ENCODE measurements around the gene FOXI3.

DNA sequence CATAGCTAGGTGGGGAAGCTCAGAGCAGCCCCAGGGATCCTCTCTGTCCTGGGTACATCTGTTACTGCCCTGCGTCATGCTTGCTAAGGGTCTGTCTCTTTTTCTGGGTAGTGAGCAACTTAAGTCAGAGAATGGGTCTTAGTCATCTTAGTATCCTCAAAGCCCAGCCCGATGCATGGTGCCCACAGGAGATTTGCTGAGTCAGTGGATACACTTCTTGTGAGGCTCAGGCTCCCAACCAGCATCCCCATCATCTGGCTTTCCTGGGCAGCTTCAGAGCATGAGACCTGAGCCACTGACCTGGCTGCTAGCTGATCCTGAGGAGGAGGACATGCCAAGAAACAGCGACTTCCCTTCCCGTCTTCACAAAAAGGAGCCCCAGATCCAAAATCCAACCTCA is 10.0 kb downstream of the FOXI3 start:
- TF ChIP-seq ZNF114 (CRISPR knock-in tag; IDR thresholded peaks at IDR 0.05) (no peak), POLR2AphosphoS5 (IDR thresholded peaks at IDR 0.05; ENCODE audit: low read depth) (no peak), REST (IDR thresholded peaks at IDR 0.05; ENCODE audit: unreplicated experiment) (no peak), EZH2phosphoT487 (IDR thresholded peaks at IDR 0.05; ENCODE audit: unreplicated experiment) (no peak), EZH2 (IDR thresholded peaks at IDR 0.05; ENCODE audit: low read depth, unreplicated experiment) (no peak), JUNB (IDR thresholded peaks at IDR 0.05; ENCODE audit: unreplicated experiment) (no peak), ZNF331 (CRISPR knock-in tag; IDR thresholded peaks at IDR 0.05; ENCODE audit: low read depth) (no peak), CREB1 (CRISPR knock-in tag; IDR thresholded peaks at IDR 0.05; ENCODE audit: low read depth) (no peak), STAT1 (IDR thresholded peaks at IDR 0.05; ENCODE audit: unreplicated experiment) (no peak), ETS1 (IDR thresholded peaks at IDR 0.05) (no peak), NANOG (IDR thresholded peaks at IDR 0.05; ENCODE audit: borderline replicate concordance) (no peak)
- TF ChIP-seq, protein P1, sequence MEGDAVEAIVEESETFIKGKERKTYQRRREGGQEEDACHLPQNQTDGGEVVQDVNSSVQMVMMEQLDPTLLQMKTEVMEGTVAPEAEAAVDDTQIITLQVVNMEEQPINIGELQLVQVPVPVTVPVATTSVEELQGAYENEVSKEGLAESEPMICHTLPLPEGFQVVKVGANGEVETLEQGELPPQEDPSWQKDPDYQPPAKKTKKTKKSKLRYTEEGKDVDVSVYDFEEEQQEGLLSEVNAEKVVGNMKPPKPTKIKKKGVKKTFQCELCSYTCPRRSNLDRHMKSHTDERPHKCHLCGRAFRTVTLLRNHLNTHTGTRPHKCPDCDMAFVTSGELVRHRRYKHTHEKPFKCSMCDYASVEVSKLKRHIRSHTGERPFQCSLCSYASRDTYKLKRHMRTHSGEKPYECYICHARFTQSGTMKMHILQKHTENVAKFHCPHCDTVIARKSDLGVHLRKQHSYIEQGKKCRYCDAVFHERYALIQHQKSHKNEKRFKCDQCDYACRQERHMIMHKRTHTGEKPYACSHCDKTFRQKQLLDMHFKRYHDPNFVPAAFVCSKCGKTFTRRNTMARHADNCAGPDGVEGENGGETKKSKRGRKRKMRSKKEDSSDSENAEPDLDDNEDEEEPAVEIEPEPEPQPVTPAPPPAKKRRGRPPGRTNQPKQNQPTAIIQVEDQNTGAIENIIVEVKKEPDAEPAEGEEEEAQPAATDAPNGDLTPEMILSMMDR (conservative IDR thresholded peaks at IDR 0.05; ENCODE audit: low read depth in 2 of 2): no peak
- TF ChIP-seq, protein P2, sequence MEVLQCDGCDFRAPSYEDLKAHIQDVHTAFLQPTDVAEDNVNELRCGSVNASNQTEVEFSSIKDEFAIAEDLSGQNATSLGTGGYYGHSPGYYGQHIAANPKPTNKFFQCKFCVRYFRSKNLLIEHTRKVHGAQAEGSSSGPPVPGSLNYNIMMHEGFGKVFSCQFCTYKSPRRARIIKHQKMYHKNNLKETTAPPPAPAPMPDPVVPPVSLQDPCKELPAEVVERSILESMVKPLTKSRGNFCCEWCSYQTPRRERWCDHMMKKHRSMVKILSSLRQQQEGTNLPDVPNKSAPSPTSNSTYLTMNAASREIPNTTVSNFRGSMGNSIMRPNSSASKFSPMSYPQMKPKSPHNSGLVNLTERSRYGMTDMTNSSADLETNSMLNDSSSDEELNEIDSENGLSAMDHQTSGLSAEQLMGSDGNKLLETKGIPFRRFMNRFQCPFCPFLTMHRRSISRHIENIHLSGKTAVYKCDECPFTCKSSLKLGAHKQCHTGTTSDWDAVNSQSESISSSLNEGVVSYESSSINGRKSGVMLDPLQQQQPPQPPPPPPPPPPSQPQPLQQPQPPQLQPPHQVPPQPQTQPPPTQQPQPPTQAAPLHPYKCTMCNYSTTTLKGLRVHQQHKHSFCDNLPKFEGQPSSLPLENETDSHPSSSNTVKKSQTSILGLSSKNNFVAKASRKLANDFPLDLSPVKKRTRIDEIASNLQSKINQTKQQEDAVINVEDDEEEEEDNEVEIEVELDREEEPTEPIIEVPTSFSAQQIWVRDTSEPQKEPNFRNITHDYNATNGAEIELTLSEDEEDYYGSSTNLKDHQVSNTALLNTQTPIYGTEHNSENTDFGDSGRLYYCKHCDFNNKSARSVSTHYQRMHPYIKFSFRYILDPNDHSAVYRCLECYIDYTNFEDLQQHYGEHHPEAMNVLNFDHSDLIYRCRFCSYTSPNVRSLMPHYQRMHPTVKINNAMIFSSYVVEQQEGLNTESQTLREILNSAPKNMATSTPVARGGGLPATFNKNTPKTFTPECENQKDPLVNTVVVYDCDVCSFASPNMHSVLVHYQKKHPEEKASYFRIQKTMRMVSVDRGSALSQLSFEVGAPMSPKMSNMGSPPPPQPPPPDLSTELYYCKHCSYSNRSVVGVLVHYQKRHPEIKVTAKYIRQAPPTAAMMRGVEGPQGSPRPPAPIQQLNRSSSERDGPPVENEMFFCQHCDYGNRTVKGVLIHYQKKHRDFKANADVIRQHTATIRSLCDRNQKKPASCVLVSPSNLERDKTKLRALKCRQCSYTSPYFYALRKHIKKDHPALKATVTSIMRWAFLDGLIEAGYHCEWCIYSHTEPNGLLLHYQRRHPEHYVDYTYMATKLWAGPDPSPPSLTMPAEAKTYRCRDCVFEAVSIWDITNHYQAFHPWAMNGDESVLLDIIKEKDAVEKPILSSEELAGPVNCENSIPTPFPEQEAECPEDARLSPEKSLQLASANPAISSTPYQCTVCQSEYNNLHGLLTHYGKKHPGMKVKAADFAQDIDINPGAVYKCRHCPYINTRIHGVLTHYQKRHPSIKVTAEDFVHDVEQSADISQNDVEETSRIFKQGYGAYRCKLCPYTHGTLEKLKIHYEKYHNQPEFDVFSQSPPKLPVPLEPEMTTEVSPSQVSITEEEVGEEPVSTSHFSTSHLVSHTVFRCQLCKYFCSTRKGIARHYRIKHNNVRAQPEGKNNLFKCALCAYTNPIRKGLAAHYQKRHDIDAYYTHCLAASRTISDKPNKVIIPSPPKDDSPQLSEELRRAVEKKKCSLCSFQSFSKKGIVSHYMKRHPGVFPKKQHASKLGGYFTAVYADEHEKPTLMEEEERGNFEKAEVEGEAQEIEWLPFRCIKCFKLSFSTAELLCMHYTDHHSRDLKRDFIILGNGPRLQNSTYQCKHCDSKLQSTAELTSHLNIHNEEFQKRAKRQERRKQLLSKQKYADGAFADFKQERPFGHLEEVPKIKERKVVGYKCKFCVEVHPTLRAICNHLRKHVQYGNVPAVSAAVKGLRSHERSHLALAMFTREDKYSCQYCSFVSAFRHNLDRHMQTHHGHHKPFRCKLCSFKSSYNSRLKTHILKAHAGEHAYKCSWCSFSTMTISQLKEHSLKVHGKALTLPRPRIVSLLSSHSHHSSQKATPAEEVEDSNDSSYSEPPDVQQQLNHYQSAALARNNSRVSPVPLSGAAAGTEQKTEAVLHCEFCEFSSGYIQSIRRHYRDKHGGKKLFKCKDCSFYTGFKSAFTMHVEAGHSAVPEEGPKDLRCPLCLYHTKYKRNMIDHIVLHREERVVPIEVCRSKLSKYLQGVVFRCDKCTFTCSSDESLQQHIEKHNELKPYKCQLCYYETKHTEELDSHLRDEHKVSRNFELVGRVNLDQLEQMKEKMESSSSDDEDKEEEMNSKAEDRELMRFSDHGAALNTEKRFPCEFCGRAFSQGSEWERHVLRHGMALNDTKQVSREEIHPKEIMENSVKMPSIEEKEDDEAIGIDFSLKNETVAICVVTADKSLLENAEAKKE (CRISPR knock-in tag; IDR thresholded peaks at IDR 0.05): no peak

Measured in GM23338 (cell line).